ENCODE measurements around the gene TMTC2.

- TF ChIP-seq, protein P1, sequence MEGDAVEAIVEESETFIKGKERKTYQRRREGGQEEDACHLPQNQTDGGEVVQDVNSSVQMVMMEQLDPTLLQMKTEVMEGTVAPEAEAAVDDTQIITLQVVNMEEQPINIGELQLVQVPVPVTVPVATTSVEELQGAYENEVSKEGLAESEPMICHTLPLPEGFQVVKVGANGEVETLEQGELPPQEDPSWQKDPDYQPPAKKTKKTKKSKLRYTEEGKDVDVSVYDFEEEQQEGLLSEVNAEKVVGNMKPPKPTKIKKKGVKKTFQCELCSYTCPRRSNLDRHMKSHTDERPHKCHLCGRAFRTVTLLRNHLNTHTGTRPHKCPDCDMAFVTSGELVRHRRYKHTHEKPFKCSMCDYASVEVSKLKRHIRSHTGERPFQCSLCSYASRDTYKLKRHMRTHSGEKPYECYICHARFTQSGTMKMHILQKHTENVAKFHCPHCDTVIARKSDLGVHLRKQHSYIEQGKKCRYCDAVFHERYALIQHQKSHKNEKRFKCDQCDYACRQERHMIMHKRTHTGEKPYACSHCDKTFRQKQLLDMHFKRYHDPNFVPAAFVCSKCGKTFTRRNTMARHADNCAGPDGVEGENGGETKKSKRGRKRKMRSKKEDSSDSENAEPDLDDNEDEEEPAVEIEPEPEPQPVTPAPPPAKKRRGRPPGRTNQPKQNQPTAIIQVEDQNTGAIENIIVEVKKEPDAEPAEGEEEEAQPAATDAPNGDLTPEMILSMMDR (IDR thresholded peaks at IDR 0.05), result no peak
- no peak for TF ChIP-seq POLR2A (IDR thresholded peaks at IDR 0.05)
Observed at GRCh38 chr12:83084516-83085234, 398.0 kb downstream of the TMTC2 start.

Data from testis (tissue), 2 donors.